ENCODE data around the gene UBB. TPM values are rescaled to one million over a fixed set of nuclear protein-coding genes. Genes with fewer than 3 reads are reported as not detected.
A peak's percentile ranks its signal among the peaks of the same experiment; 100 is the strongest.
"Not testable (repeated sequence)": the region's sequence is repeated elsewhere in the genome, so short reads cannot be mapped to it uniquely, and the experiment has no call there.

Gene UBB
- total RNA-seq, 1 experiment from 2014 or later = 1,609 TPM

DNA sequence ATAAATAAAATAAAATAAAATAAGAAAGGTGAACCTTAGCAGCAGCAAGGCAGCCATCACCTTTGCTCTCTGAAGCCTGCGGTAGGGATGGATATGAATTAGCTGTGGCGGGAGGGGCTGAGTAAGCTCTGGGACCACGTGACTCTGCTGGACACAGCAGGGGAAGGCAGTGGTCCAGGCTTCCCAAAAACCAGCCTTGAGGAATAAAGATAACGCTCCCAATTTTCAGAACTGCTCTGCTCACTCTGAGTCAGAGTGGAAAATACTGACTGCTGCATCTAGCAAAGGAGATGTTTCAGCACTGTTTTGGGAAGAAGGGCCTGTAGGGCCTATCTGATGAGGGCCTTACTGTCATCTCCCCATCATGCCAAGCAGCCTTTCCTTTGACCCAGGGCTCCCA lies 15.0 kb downstream of the UBB start:
- not testable (repeated sequence) for H3K36me3 Mint-ChIP-seq (ENCODE audit: insufficient read depth in 1 of 3, low read depth in 3 of 3); H3K9ac ChIP-seq (ENCODE audit: extremely low read depth, insufficient read length, low read length); H3K27ac ChIP-seq (ENCODE audit: insufficient read length, low read depth, low read length); H3K18ac ChIP-seq (ENCODE audit: insufficient read length, low read depth, low read length); H3K9me3 Mint-ChIP-seq; H3K14ac ChIP-seq (ENCODE audit: insufficient read depth, low read length); H3K23me2 ChIP-seq (ENCODE audit: insufficient read length, low read depth, low read length, poor library complexity, severe bottlenecking); H3K4me2 ChIP-seq (ENCODE audit: insufficient read depth, insufficient read length, low read length); H3K27me3 ChIP-seq (ENCODE audit: insufficient read depth, low read length); H4K8ac ChIP-seq (replicated peaks; ENCODE audit: insufficient read length, low read depth, low read length); H4K5ac ChIP-seq (ENCODE audit: insufficient read length, low read depth, low read length); H3K79me2 ChIP-seq (ENCODE audit: insufficient read depth, low read length); H3K4me3 Mint-ChIP-seq; H3T11ph ChIP-seq (ENCODE audit: low read length); H2BK5ac ChIP-seq (ENCODE audit: insufficient read length, low read length); H3K23ac ChIP-seq (ENCODE audit: insufficient read length, low read depth, low read length); H2BK15ac ChIP-seq (ENCODE audit: low read depth, low read length); H3K27me3 Mint-ChIP-seq (ENCODE audit: low read depth); H2BK12ac ChIP-seq (ENCODE audit: insufficient read length, low read depth, low read length); H3K4me1 ChIP-seq (ENCODE audit: insufficient read depth, low read length); H4K20me1 ChIP-seq (ENCODE audit: control insufficient read depth, insufficient read depth, insufficient read length); H3K9me3 ChIP-seq (ENCODE audit: control insufficient read depth, low read depth, low read length); H3K27ac Mint-ChIP-seq; DNase-seq; H4K91ac ChIP-seq (ENCODE audit: insufficient read length, low read depth, low read length); H2AFZ ChIP-seq (ENCODE audit: low read length); H2AK5ac ChIP-seq (ENCODE audit: insufficient read length, low read length); H3K79me1 ChIP-seq (ENCODE audit: insufficient read depth, low read depth, low read length, poor library complexity, severe bottlenecking); H3K4ac ChIP-seq (ENCODE audit: low read depth, low read length); H3K56ac ChIP-seq (ENCODE audit: insufficient read length, low read depth, low read length); H2BK20ac ChIP-seq (ENCODE audit: low read depth, low read length, poor library complexity, severe bottlenecking); H2BK120ac ChIP-seq (ENCODE audit: low read depth, low read length, poor library complexity, severe bottlenecking)
- peaks cover 12 to 21% of the 10 kb centered on the region in 2 experiments for H3K4me1 Mint-ChIP-seq
- no CpG with 5 or more reads among the region's 4 CpGs for WGBS (ENCODE audit: extremely low coverage, insufficient read length, low lambda C conversion rate)

DNA sequence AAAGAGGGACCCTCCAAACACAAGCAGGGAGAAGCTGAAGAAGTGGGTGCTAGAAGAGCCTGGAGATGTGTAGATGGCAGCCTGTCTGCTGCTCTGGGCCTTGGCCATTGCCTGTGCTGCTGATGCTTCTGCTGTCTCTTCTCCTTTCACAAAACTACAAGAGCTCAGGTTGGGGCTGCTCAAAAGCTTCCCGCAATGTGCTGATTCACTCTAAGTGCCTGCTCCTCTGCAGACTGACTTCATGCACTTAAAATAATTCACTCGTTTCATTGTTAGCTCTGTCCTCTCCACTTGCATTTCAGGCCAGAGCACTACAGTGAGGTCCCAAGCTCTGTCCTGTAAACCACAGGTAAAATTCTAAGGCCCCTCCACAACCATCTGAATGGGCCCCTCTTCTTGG lies 15.8 kb downstream of the UBB start:
- H3K14ac ChIP-seq (ENCODE audit: insufficient read depth, low read length); H3K27ac ChIP-seq (ENCODE audit: insufficient read length, low read depth, low read length); H3K79me1 ChIP-seq (ENCODE audit: insufficient read depth, low read depth, low read length, poor library complexity, severe bottlenecking); H3K4me3 Mint-ChIP-seq; H3K9me3 Mint-ChIP-seq; H3K9ac ChIP-seq (ENCODE audit: extremely low read depth, insufficient read length, low read length); H4K91ac ChIP-seq (ENCODE audit: insufficient read length, low read depth, low read length); H3K18ac ChIP-seq (ENCODE audit: insufficient read length, low read depth, low read length); H2BK15ac ChIP-seq (ENCODE audit: low read depth, low read length); H4K5ac ChIP-seq (ENCODE audit: insufficient read length, low read depth, low read length); H3K27me3 ChIP-seq (ENCODE audit: insufficient read depth, low read length); H3K4me1 ChIP-seq (ENCODE audit: insufficient read depth, low read length); H3K4me2 ChIP-seq (ENCODE audit: insufficient read depth, insufficient read length, low read length); H3K56ac ChIP-seq (ENCODE audit: insufficient read length, low read depth, low read length); H2BK120ac ChIP-seq (ENCODE audit: low read depth, low read length, poor library complexity, severe bottlenecking); H2BK5ac ChIP-seq (ENCODE audit: insufficient read length, low read length); H3K27me3 Mint-ChIP-seq (ENCODE audit: low read depth); H2BK12ac ChIP-seq (ENCODE audit: insufficient read length, low read depth, low read length); H3K4ac ChIP-seq (ENCODE audit: low read depth, low read length); H4K8ac ChIP-seq (replicated peaks; ENCODE audit: insufficient read length, low read depth, low read length); H3T11ph ChIP-seq (ENCODE audit: low read length); H4K20me1 ChIP-seq (ENCODE audit: control insufficient read depth, insufficient read depth, insufficient read length); H2BK20ac ChIP-seq (ENCODE audit: low read depth, low read length, poor library complexity, severe bottlenecking); H3K23ac ChIP-seq (ENCODE audit: insufficient read length, low read depth, low read length); H2AFZ ChIP-seq (ENCODE audit: low read length); DNase-seq; H3K79me2 ChIP-seq (ENCODE audit: insufficient read depth, low read length); H3K23me2 ChIP-seq (ENCODE audit: insufficient read length, low read depth, low read length, poor library complexity, severe bottlenecking); H3K9me3 ChIP-seq (ENCODE audit: control insufficient read depth, low read depth, low read length); H3K36me3 Mint-ChIP-seq (ENCODE audit: insufficient read depth in 1 of 3, low read depth in 3 of 3); H2AK5ac ChIP-seq (ENCODE audit: insufficient read length, low read length): not testable (repeated sequence)
- no CpG with 5 or more reads among the region's 2 CpGs for WGBS (ENCODE audit: extremely low coverage, insufficient read length, low lambda C conversion rate)
- Mint-ChIP-seq H3K4me1 (peaks cover 12 to 21% of the 10 kb centered on the region in 2 experiments), H3K27ac (peak overlapping the region in 2 of 3 experiments; percentile 9 to 66; a peak in 4 of 7 replicates)
